ENCODE measurements around the gene FSTL4.

GRCh38 chr5:133439859-133440258 lies 172.5 kb downstream of the FSTL4 start:
- TF ChIP-seq CTCF (conservative IDR thresholded peaks at IDR 0.05; ENCODE audit: low read depth in 2 of 2): no peak
- no peak for TF ChIP-seq ETS1 (IDR thresholded peaks at IDR 0.05)
- TF ChIP-seq REST (IDR thresholded peaks at IDR 0.05; ENCODE audit: unreplicated experiment): no peak
- TF ChIP-seq POLR2AphosphoS5 (IDR thresholded peaks at IDR 0.05; ENCODE audit: low read depth): no peak
- TF ChIP-seq EZH2phosphoT487 (IDR thresholded peaks at IDR 0.05; ENCODE audit: unreplicated experiment): no peak
- no peak for TF ChIP-seq EZH2 (IDR thresholded peaks at IDR 0.05; ENCODE audit: low read depth, unreplicated experiment)
- TF ChIP-seq NANOG (IDR thresholded peaks at IDR 0.05; ENCODE audit: borderline replicate concordance): no peak
- no peak for TF ChIP-seq JUNB (IDR thresholded peaks at IDR 0.05; ENCODE audit: unreplicated experiment)
- TF ChIP-seq CREB1 (CRISPR knock-in tag; IDR thresholded peaks at IDR 0.05; ENCODE audit: low read depth): no peak
- TF ChIP-seq ZNF114 (CRISPR knock-in tag; IDR thresholded peaks at IDR 0.05): no peak
